Measurements from ENCODE around the gene BCL2L14.

GRCh38 chr12:12079291-12079690 is 8.6 kb downstream of the BCL2L14 start:
- TF ChIP-seq EP300 (IDR thresholded peaks at IDR 0.05; ENCODE audit: low read depth) (no peak), POLR2A (IDR thresholded peaks at IDR 0.05) (no peak)
- TF ChIP-seq, protein P1, sequence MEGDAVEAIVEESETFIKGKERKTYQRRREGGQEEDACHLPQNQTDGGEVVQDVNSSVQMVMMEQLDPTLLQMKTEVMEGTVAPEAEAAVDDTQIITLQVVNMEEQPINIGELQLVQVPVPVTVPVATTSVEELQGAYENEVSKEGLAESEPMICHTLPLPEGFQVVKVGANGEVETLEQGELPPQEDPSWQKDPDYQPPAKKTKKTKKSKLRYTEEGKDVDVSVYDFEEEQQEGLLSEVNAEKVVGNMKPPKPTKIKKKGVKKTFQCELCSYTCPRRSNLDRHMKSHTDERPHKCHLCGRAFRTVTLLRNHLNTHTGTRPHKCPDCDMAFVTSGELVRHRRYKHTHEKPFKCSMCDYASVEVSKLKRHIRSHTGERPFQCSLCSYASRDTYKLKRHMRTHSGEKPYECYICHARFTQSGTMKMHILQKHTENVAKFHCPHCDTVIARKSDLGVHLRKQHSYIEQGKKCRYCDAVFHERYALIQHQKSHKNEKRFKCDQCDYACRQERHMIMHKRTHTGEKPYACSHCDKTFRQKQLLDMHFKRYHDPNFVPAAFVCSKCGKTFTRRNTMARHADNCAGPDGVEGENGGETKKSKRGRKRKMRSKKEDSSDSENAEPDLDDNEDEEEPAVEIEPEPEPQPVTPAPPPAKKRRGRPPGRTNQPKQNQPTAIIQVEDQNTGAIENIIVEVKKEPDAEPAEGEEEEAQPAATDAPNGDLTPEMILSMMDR (IDR thresholded peaks at IDR 0.05): no peak

Measured in transverse colon (tissue), 3 donors.